Fibroblast of skin of right quadriceps (primary cell): Measurements from ENCODE around the gene ZNRD2.

ENCODE experiments used
- DNase-seq: peaks from one replicate; pipeline ENCODE4 v3.0.0-alpha.2; 2013

The ZNRD2 gene

DNA sequence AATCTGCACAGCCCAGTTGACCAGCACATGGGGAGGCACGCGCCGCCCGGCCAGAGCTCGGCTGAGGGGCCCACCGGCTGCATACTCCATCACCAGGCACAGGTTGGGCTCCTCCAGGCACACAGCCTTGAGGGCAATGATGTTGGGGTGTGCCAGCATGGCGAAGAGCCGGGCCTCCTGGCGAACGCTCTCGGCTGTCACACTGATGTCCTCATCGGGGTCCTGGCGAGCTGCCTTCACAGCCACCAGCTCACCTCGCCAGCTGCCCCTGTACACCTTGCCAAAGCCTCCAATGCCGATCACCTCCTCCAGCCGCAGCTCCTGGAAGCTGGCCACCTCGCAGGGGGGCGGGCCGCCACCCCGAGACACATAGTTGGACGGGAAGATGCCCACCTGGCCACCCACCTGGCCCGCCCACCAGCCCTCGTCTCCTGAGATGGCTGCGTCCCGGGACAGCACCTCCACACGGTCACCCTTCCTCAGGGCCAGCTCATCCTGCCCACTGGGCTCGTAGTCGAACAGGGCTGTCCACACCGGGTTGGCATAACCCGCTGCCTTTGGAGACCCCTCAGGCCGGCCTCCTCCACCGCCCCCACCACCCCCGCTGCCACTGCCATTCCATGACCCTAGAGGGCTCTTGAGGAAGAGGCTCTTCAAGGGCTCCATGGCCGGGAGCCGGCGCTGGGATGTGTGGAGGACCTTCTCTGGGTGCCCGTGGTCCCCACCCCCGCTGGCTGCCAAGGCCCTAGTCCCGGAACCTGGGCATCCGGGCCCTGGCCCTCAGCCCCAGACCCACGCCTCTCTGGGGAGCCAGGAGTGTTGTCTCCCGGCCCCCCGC lies 43.0 kb downstream of the ZNRD2 start:
- no peak for DNase-seq

GRCh38 chr11:65615229-65615949 lies 45.1 kb downstream of the ZNRD2 start, which contains the start of gene PCNX3:
PCNX3 (plus strand) TSS chr11:65615776; CDS start chr11:65616312, 536 bp downstream.
- peak; percentile 100 for DNase-seq

DNA sequence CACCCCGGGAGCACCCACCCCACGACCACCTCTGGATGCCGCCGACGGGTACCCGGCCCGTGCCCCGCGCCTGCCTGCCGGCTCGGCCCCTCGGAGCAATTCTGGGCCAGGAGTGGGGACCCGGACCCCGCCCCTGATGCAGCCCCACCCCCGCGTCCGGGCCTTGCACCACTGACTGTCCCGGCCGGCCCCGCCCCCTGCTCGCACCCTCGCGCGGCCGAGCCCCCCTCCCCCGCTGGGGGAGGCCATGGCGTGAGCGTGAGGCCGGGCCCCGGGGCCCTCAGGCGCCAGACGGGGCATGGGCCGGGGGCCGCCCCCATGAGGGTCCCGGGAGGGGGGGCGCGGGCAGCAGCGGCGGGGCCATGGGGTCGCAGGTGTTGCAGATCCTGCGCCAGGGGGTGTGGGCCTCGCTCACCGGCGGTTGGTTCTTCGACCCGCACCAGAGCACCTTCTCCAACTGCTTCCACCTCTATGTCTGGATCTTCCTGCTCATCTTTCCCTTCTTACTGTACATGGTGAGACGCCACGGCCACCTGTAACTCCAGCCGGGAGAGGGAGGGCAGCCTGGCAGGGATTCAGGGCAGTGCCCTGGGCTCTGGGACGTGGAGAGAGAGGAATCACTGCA lies 45.8 kb downstream of the ZNRD2 start:
- no peak for DNase-seq

DNA sequence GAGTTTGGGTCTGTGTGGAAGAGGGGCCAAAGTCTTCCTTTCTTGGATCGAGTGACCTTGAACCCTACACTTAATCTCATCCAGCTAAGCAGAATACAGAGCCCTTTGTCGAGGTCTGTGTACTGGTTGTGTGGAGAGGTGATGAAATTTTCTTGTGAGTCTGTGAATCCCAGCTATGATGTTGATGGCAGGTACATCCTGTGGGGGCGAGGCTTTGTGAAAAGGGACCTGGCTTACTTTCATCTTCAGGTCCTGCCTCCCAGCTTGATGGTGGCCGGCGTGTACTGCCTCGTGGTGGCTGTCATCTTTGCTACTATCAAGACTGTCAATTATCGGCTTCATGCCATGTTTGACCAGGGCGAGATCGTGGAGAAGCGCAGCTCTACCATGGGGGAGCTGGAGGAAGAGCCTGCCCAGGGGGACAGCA lies 46.3 kb downstream of the ZNRD2 start:
- no peak for DNase-seq

DNA sequence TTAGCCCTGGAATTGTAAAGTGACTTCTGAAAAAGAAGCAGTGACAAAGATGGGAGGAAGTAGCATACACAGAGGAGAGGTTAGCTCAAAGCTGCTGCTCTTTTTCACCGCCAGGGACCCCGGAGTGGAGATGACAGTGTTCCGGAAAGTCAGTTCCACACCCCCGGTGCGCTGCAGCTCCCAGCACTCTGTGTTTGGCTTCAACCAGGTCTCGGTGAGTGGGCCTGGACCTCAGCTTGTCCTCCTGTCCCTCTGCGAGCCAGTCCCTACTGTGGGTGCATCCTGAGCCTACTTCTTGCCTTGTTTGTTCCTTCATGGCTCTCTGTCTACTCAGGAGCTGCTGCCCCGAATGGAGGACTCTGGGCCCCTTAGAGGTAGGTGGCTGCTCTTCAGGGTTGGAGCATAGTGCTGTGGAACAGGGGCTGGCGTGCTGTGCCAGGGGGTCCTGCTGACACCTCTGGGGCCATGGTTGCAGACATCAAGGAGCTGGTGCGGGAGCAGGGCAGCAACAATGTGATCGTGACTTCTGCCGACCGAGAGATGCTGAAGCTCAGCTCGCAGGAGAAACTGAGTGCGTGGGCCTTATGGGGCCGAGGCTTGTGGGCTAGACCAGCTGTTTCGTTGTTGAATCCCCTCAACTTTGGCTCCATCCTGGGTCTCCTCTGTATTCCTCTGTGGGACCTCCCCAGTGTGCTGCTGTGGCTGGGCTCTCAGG lies 47.0 kb downstream of the ZNRD2 start:
- no peak for DNase-seq

DNA sequence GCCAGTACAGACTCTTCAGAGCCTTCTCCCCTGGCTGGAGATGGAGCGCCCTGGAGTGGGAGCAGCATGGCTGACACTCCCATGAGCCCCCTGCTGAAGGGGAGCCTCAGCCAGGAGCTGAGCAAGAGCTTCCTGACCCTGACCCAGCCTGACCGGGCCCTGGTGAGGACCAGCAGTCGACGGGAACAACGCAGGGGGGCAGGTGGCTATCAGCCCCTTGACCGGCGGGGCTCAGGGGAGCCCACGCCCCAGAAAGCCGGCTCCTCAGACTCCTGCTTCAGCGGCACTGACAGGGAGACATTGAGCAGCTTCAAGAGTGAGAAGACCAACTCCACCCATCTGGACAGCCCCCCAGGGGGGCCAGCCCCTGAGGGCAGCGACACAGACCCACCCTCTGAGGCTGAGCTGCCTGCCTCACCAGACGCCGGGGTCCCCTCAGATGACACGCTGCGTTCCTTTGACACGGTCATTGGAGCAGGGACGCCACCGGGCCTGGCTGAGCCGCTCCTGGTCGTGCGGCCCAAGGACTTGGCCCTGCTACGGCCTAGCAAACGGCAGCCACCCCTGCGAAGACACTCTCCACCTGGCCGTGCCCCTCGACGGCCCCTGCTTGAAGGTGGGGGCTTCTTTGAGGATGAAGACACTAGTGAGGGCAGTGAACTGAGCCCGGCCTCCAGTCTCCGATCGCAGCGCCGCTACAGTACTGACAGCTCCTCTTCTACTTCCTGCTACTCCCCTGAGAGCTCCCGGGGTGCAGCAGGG lies 47.9 kb downstream of the ZNRD2 start:
- DNase-seq, result no peak

GRCh38 chr11:65618763-65619162 lies 48.5 kb downstream of the ZNRD2 start:
- no peak for DNase-seq

DNA sequence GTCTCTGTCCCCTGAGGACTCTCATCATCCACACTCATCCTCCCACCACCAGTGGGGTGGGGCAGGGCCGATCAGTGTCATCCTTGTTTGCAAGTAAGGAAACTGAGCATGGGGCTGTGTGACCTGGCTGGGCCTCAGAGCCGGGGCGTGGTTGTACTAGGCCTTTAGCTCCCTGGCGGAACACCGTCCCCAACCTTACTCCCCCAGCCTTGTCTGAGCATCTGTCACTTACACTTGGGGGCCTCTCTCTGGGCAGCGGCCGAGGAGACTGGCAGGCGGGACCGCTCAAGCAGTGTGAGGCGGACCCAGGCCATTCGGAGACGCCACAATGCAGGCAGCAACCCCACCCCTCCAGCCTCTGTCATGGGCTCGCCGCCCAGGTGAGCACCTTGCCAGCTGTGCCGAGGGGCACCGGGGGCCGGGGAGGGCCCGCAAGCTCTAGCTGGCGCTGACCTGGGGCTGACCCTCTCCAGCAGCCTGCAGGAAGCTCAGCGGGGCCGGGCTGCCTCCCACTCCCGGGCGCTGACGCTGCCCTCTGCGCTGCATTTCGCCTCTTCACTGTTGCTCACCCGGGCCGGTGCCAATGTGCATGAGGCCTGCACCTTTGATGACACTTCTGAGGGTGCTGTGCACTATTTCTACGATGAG lies 49.1 kb downstream of the ZNRD2 start:
- DNase-seq, result no peak

GRCh38 chr11:65620666-65621065 lies 50.4 kb downstream of the ZNRD2 start:
- DNase-seq, result no peak

DNA sequence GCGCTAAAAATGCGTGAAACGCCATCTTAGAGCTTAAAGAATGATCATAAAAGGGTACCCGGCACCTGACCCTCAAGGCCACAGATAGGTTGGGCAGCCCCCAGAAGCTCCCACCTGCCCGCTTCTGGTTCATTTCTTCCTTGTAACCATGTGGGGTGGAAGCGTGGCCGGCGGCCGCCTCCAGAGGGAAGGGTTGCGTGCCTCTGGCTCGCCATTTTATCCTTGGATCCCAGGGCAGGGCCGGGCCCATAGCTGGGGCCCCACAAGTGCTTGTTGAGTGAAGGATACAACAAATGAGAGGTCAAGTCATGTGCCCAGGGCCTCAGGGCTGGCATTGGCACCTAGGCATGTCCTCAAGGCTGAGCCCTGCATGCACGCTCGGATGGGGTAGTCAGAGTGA lies 51.2 kb downstream of the ZNRD2 start:
- no peak for DNase-seq
